PC-3 (cell line): ENCODE measurements around the gene VEGFA. TPM values are rescaled to one million over a fixed set of nuclear protein-coding genes. Genes with fewer than 3 reads are reported as not detected.

Experiments used
- ATAC-seq: fragments of 200-7000 bp; cut with Tn5 transposase; 2 replicates; pipeline ENCODE4 v1.9.1; 2020; ENCODE audit warnings: mild to moderate bottlenecking, moderate library complexity
- BruUV-seq: library from RNA; stranded (reverse); fragments of 400-500 nt; replicated peaks from 2 replicates; lab custom pipeline; 2021; lab: Mats Ljungman, UMichigan
- CTCF ChIA-PET: fragments of 300-600 bp; sonication (Branson Sonifier 250); formaldehyde crosslinking; loops from one replicate; lab custom pipeline; 2022; ENCODE audit warnings: antibody characterized with exemption; lab: Charles Lee
- POLR2A ChIA-PET: fragments of 300-600 bp; sonication (Branson Sonifier 250); formaldehyde crosslinking; loops from one replicate; lab custom pipeline; 2022; ENCODE audit warnings: antibody characterized with exemption; ENCODE audit not compliant: unreplicated experiment; lab: Charles Lee
- DNase-seq: peaks from one replicate; pipeline ENCODE4 v3.0.0-alpha.2; 2015
- H2AFZ ChIP-seq: fragments of 300-600 bp; sonication (generic); 2 replicates; pipeline ENCODE4 v1.6.0; 2016; ENCODE audit warnings: antibody characterized with exemption, low read length
- H3F3A ChIP-seq: fragments of 300-600 bp; sonication (generic); one replicate; pipeline ENCODE4 v1.6.0; 2017; ENCODE audit warnings: antibody characterized with exemption, low read length, control low read depth, mild to moderate bottlenecking; ENCODE audit not compliant: unreplicated experiment
- H3K27ac ChIP-seq: fragments of 300-600 bp; sonication (generic); 2 replicates; pipeline ENCODE4 v1.5.1; 2016; ENCODE audit warnings: mild to moderate bottlenecking, low read length
- H3K27me3 ChIP-seq: fragments of 300-600 bp; sonication (generic); 2 replicates; pipeline ENCODE4 v1.6.1; 2016; ENCODE audit warnings: low read length, mixed read lengths
- H3K36me3 ChIP-seq: fragments of 300-600 bp; sonication (generic); 2 replicates; pipeline ENCODE4 v1.6.1; 2016; ENCODE audit warnings: low read depth, mixed run types, low read length, mixed read lengths
- H3K4me1 ChIP-seq: fragments of 300-600 bp; sonication (generic); 2 replicates; pipeline ENCODE4 v1.5.1; 2016; ENCODE audit warnings: low read length; ENCODE audit not compliant: insufficient read depth
- H3K4me2 ChIP-seq: fragments of 300-600 bp; sonication (generic); 2 replicates; pipeline ENCODE4 v1.6.0; 2016; ENCODE audit warnings: low read length
- H3K4me3 ChIP-seq: fragments of 300-600 bp; sonication (generic); 2 replicates; pipeline ENCODE4 v1.5.1; 2016; ENCODE audit warnings: mild to moderate bottlenecking, low read length, mixed read lengths
- H3K79me2 ChIP-seq: fragments of 300-600 bp; sonication (generic); 2 replicates; pipeline ENCODE4 v1.6.1; 2017; ENCODE audit warnings: low read length, mixed read lengths
- H3K9ac ChIP-seq: fragments of 300-600 bp; sonication (generic); 2 replicates; pipeline ENCODE4 v1.6.0; 2016; ENCODE audit warnings: mild to moderate bottlenecking, low read length
- H3K9me2 ChIP-seq: fragments of 300-600 bp; sonication (generic); replicated peaks from 2 replicates; pipeline ENCODE4 v1.6.1; 2016; ENCODE audit warnings: mixed run types, low read length, mixed read lengths
- H3K9me3 ChIP-seq: fragments of 300-600 bp; sonication (generic); 2 replicates; pipeline ENCODE4 v1.6.1; 2016; ENCODE audit warnings: low read length, mixed read lengths
- H4K20me1 ChIP-seq: fragments of 300-600 bp; sonication (generic); 2 replicates; pipeline ENCODE4 v1.6.1; 2016; ENCODE audit warnings: low read length, mixed read lengths
- CTCF ChIP-seq: fragments of 300-600 bp; sonication (generic); conservative IDR thresholded peaks from 2 replicates; pipeline ENCODE4 v1.5.1; 2017; ENCODE audit warnings: antibody characterized with exemption, low read depth, mild to moderate bottlenecking, low read length
- EZH2 ChIP-seq: fragments of 300-600 bp; sonication (generic); IDR thresholded peaks from one replicate; pipeline ENCODE4 v1.6.1; 2017; ENCODE audit warnings: antibody characterized with exemption, mild to moderate bottlenecking, low read length; ENCODE audit not compliant: unreplicated experiment
- EZH2phosphoT487 ChIP-seq: fragments of 300-600 bp; sonication (generic); IDR thresholded peaks from 2 replicates; pipeline ENCODE4 v1.6.1; 2018; ENCODE audit warnings: mild to moderate bottlenecking, antibody characterized with exemption, low read length, borderline replicate concordance
- intact Hi-C: fragments of 100-400 bp; cut with micrococcal nuclease; formaldehyde crosslinking; loops from 2 replicates; pipeline ENCODE4 v1.9.0; 2023
- total RNA-seq: library from RNA; depleted of rRNA; stranded (reverse); fragments of >200 nt; gene quantifications from 2 replicates; pipeline ENCODE4 v1.2.3, GENCODE V29; 2014

Gene VEGFA
- total RNA-seq, 1 experiment from 2014 or later: 146 TPM

- CTCF ChIA-PET: no interaction called here
- TF ChIP-seq CTCF: no peak
- no peak for TF ChIP-seq EZH2phosphoT487
- TF ChIP-seq EZH2: no peak
- no peak overlapping the region for H2AFZ ChIP-seq
- no peak overlapping the region for H3K9ac ChIP-seq
- POLR2A ChIA-PET: no interaction called here
- no peaks in the 10 kb centered on the region for H3K9me2 ChIP-seq
- H3K9me3 ChIP-seq: no peaks in the 10 kb centered on the region
- ATAC-seq: no peak
- no peak overlapping the region for H3K27ac ChIP-seq
- no peak for DNase-seq
- H4K20me1 ChIP-seq: peaks cover 81% of the 10 kb centered on the region
- H3F3A ChIP-seq: no peaks in the 10 kb centered on the region
- H3K36me3 ChIP-seq: peaks cover 92% of the 10 kb centered on the region
- H3K27me3 ChIP-seq: no peaks in the 10 kb centered on the region
- no TSS peak for BruUV-seq
- H3K4me3 ChIP-seq: no peak overlapping the region
- peaks cover 80% of the 10 kb centered on the region for H3K79me2 ChIP-seq
- intact Hi-C loops: loop anchor here (10.0 kb wide), 1 partner anchor 53 kb away; no protein-coding TSS in a partner anchor
- peaks cover 20% of the 10 kb centered on the region for H3K4me1 ChIP-seq
- H3K4me2 ChIP-seq: no peak overlapping the region
These were observed 8.3 kb downstream of the VEGFA start for GRCh38 chr6:43778131-43778855.

- ChIA-PET CTCF (no interaction called here), POLR2A (no interaction called here)
- H4K20me1 ChIP-seq: peaks cover 78% of the 10 kb centered on the region
- H3K27me3 ChIP-seq: no peaks in the 10 kb centered on the region
- TF ChIP-seq CTCF: no peak
- TF ChIP-seq EZH2phosphoT487: no peak
- TF ChIP-seq EZH2: no peak
- peaks cover 94% of the 10 kb centered on the region for H3K36me3 ChIP-seq
- no peaks in the 10 kb centered on the region for H3K9me3 ChIP-seq
- no peak overlapping the region for H3K4me2 ChIP-seq
- H3K9me2 ChIP-seq: no peaks in the 10 kb centered on the region
- peaks cover 11% of the 10 kb centered on the region; the same call in 1 of the 2 replicates for H3K4me1 ChIP-seq
- no peak overlapping the region for H3K27ac ChIP-seq
- no peak overlapping the region for H3K9ac ChIP-seq
- no TSS peak for BruUV-seq
- DNase-seq (no peak), ATAC-seq (no peak)
- intact Hi-C loops: loop anchor here (10.0 kb wide), 1 partner anchor 54 kb away; no protein-coding TSS in a partner anchor
- H2AFZ ChIP-seq: no peak overlapping the region
- peaks cover 70% of the 10 kb centered on the region for H3K79me2 ChIP-seq
- no peaks in the 10 kb centered on the region for H3F3A ChIP-seq
- H3K4me3 ChIP-seq: no peak overlapping the region
These were observed 9.2 kb downstream of the VEGFA start for GRCh38 chr6:43778976-43779851.
